Tibial nerve (tissue), 4 donors: ENCODE measurements around the gene ZBTB33. TPM values are rescaled to one million over a fixed set of nuclear protein-coding genes. Genes with fewer than 3 reads are reported as not detected.

Experiments used
- DNase-seq, 2 donors: peaks; one replicate each; pipeline ENCODE4 v3.0.0-alpha.2; 2019; ENCODE audit warnings: low spot score in 2 of 2
- H3K27ac ChIP-seq, 4 donors: fragments of 200-600 bp; sonication (generic) in 3 of 4; one replicate each; pipeline ENCODE4 v1.5.1; 2017 to 2019; ENCODE audit warnings: mild to moderate bottlenecking in 1 of 4
- H3K27me3 ChIP-seq, 2 donors: fragments of 200-600 bp; sonication (generic) in 1 of 2; one replicate each; pipeline versions ENCODE4 v1.5.1 to v1.6.0; 2017 to 2019
- H3K36me3 ChIP-seq, 3 donors: fragments of 200-600 bp; sonication (generic); one replicate each; pipeline ENCODE4 v1.5.1; 2018 to 2019
- H3K4me1 ChIP-seq, 4 donors: fragments of 200-600 bp; sonication (generic) in 3 of 4; one replicate each; pipeline ENCODE4 v1.5.1; 2017 to 2019
- H3K4me3 ChIP-seq, 4 donors: fragments of 200-600 bp; sonication (generic) in 3 of 4; one replicate each; pipeline ENCODE4 v1.5.1; 2017 to 2019; ENCODE audit warnings: mild to moderate bottlenecking in 1 of 4, moderate library complexity in 1 of 4
- H3K9me3 ChIP-seq, 4 donors: fragments of 200-600 bp; sonication (generic) in 3 of 4; one replicate each; pipeline ENCODE4 v1.5.1; 2017 to 2019
- CTCF ChIP-seq, 5 experiments: fragments of 200-600 bp in 3 of 5; fragments of 450-650 bp in 2 of 5; sonication (generic) in 3 of 5; IDR thresholded peaks; one replicate each; pipeline ENCODE4 v1.5.1; 2016 to 2019; ENCODE audit warnings: antibody characterized with exemption in 5 of 5, mild to moderate bottlenecking in 3 of 5, moderate library complexity in 2 of 5
- EP300 ChIP-seq, 2 donors: sonication (generic); formaldehyde crosslinking; IDR thresholded peaks; one replicate each; pipeline ENCODE4 v1.6.1; 2017; ENCODE audit warnings: antibody characterized with exemption in 2 of 2, mild to moderate bottlenecking in 1 of 2
- POLR2A ChIP-seq, 2 donors: fragments of 450-650 bp; IDR thresholded peaks; one replicate each; pipeline ENCODE4 v1.6.1; 2017; ENCODE audit warnings: antibody characterized with exemption in 2 of 2, mild to moderate bottlenecking in 2 of 2, moderate library complexity in 2 of 2
- WGBS, 2 donors: methylation state at CpG; one replicate each; pipeline ENCODE4 v1.1.5; 2018; 5-methylcytosine and 5-hydroxymethylcytosine counted together
- total RNA-seq, 4 donors: library from RNA; depleted of rRNA; stranded (reverse); fragments of >200 nt; gene quantifications; one replicate each; pipeline ENCODE4 v1.1.0, GENCODE V29; 2016

ZBTB33 gene
- total RNA-seq, 4 donors from 2014 or later, result 9.8 to 13.1 (median 11.4) TPM

GRCh38 chrX:120304256-120304655 is 53.6 kb downstream of the ZBTB33 start:
- H3K27ac ChIP-seq, result no peak overlapping the region
- TF ChIP-seq CTCF (IDR thresholded peaks at IDR 0.05) (no peak), EP300 (IDR thresholded peaks at IDR 0.05) (no peak), POLR2A (IDR thresholded peaks at IDR 0.05) (no peak)
- no peaks in the 10 kb centered on the region for H3K36me3 ChIP-seq
- no peak for DNase-seq
- peaks cover 0 to 6% (median 0%) of the 10 kb centered on the region in 4 donors for H3K4me1 ChIP-seq
- H3K9me3 ChIP-seq, result no peaks in the 10 kb centered on the region
- WGBS, 2 donors, result 64 to 84% methylated on average over 8 of the region's 8 CpGs
- peaks cover 0 to 57% of the 10 kb centered on the region in 2 donors for H3K27me3 ChIP-seq
- H3K4me3 ChIP-seq, result no peak overlapping the region

GRCh38 chrX:120305531-120306141 is 55.0 kb downstream of the ZBTB33 start:
- TF ChIP-seq EP300 (IDR thresholded peaks at IDR 0.05), result no peak
- no peak for DNase-seq
- Histone ChIP-seq H3K4me1 (peaks cover 0 to 18% (median 0%) of the 10 kb centered on the region in 4 donors), H3K36me3 (no peaks in the 10 kb centered on the region), H3K27ac (no peak overlapping the region), H3K27me3 (peaks cover 0 to 66% of the 10 kb centered on the region in 2 donors), H3K9me3 (no peaks in the 10 kb centered on the region), H3K4me3 (no peak overlapping the region)
- 41 to 43% methylated on average over 11 of the region's 11 CpGs for WGBS, 2 donors

- 69 to 77% methylated on average over 2 of the region's 2 CpGs for WGBS, 2 donors
- H3K36me3 ChIP-seq, result no peaks in the 10 kb centered on the region
- H3K4me3 ChIP-seq, result no peak overlapping the region
- TF ChIP-seq EP300 (IDR thresholded peaks at IDR 0.05) (no peak), POLR2A (IDR thresholded peaks at IDR 0.05) (no peak), CTCF (IDR thresholded peaks at IDR 0.05) (no peak)
- H3K4me1 ChIP-seq, result peaks cover 0 to 18% (median 0%) of the 10 kb centered on the region in 4 donors
- no peak for DNase-seq
- no peak overlapping the region for H3K27ac ChIP-seq
- H3K9me3 ChIP-seq, result no peaks in the 10 kb centered on the region
- peaks cover 0 to 66% of the 10 kb centered on the region in 2 donors for H3K27me3 ChIP-seq
These were observed 56.0 kb downstream of the ZBTB33 start for GRCh38 chrX:120306630-120307029.

Other genes with a start within 250 kb of the ZBTB33 start
- gene RHOXF2B, start 173.1 kb upstream of the ZBTB33 start, total RNA-seq, result not detected
- gene RHOXF1, start 134.9 kb upstream of the ZBTB33 start, total RNA-seq, result not detected
- not detected for gene RHOXF2, start 92.2 kb upstream of the ZBTB33 start, total RNA-seq
- gene TMEM255A, start 60.6 kb downstream of the ZBTB33 start, total RNA-seq, result 1 to 10 TPM; 3.9 to 7.1 (median 6.1) TPM
- not detected for gene ATP1B4, start 111.3 kb downstream of the ZBTB33 start, total RNA-seq
- 100 to 1,000 TPM in 3 of 4 donors, 10 to 100 TPM in 1; 84.9 to 110 (median 106) TPM for gene LAMP2, start 218.5 kb downstream of the ZBTB33 start, total RNA-seq